IMR-90 (cell line): ENCODE results near the gene RHOU. TPM values are rescaled to one million over a fixed set of nuclear protein-coding genes. Genes with fewer than 3 reads are reported as not detected.

Experiments
- ATAC-seq: fragments of 200-7000 bp; cut with Tn5 transposase; 2 replicates; pipeline ENCODE4 v1.9.1; 2020; ENCODE audit warnings: low read depth, mild to moderate bottlenecking, moderate library complexity
- BruUV-seq: library from RNA; stranded (reverse); fragments of 400-500 nt; replicated peaks from 2 replicates; lab custom pipeline; 2021; lab: Mats Ljungman, UMichigan
- CTCF ChIA-PET: fragments of 300-600 bp; formaldehyde crosslinking; extraction: SDS; loops from one replicate; lab custom pipeline; 2021; ENCODE audit warnings: antibody characterized with exemption; lab: Yijun Ruan, JAX
- POLR2A ChIA-PET: fragments of 300-600 bp; sonication (Branson Sonifier 250); formaldehyde crosslinking; loops from one replicate; lab custom pipeline; 2022; ENCODE audit warnings: antibody characterized with exemption; ENCODE audit not compliant: unreplicated experiment; lab: Charles Lee
- DNase-seq: peaks from one replicate; pipeline ENCODE4 v3.0.0; 2013
- H2AFZ ChIP-seq: replicated peaks from 2 replicates; pipeline ENCODE3; 2013; ENCODE audit warnings: low read length, mild to moderate bottlenecking; ENCODE audit not compliant: poor library complexity
- H2AK5ac ChIP-seq: 2 replicates; pipeline ENCODE4 v1.6.1; 2013; ENCODE audit warnings: low read depth, low read length, inconsistent platforms
- H2AK9ac ChIP-seq: replicated peaks from 2 replicates; pipeline ENCODE3; 2013; ENCODE audit warnings: mild to moderate bottlenecking, low read depth, low read length, moderate library complexity; ENCODE audit not compliant: poor library complexity
- H2BK120ac ChIP-seq: 2 replicates; pipeline ENCODE4 v1.6.1; 2013; ENCODE audit warnings: low read depth, low read length, inconsistent platforms
- H2BK15ac ChIP-seq: 3 replicates; pipeline ENCODE4 v1.6.1; 2013; ENCODE audit warnings: low read depth, low read length, inconsistent platforms
- H2BK20ac ChIP-seq: 2 replicates; pipeline ENCODE4 v1.6.1; 2013; ENCODE audit warnings: low read depth, mild to moderate bottlenecking, inconsistent platforms, low read length, moderate library complexity
- H2BK5ac ChIP-seq: 2 replicates; pipeline ENCODE4 v1.6.1; 2013; ENCODE audit warnings: mild to moderate bottlenecking, low read depth, low read length, inconsistent platforms; ENCODE audit not compliant: poor library complexity, severe bottlenecking
- H3K14ac ChIP-seq: replicated peaks from 2 replicates; pipeline ENCODE4 v1.6.1; 2013; ENCODE audit warnings: low read depth, low read length, inconsistent platforms
- H3K18ac ChIP-seq: 2 replicates; pipeline ENCODE4 v1.6.1; 2013; ENCODE audit warnings: low read depth, low read length, control low read depth
- H3K23ac ChIP-seq: 2 replicates; pipeline ENCODE4 v1.6.1; 2013; ENCODE audit warnings: low read depth, low read length, inconsistent platforms
- H3K27ac ChIP-seq: 2 replicates; pipeline ENCODE4 v1.5.1; 2013; ENCODE audit warnings: mild to moderate bottlenecking, control low read depth, low read length; ENCODE audit not compliant: insufficient read depth
- H3K27me3 ChIP-seq: 2 replicates; pipeline ENCODE4 v1.6.1; 2013; ENCODE audit warnings: low read length; ENCODE audit not compliant: control insufficient read depth, insufficient read depth
- H3K36me3 ChIP-seq: 2 replicates; pipeline ENCODE4 v1.6.1; 2013; ENCODE audit warnings: low read length, mixed read lengths; ENCODE audit not compliant: control insufficient read depth, insufficient read depth
- H3K4ac ChIP-seq: 2 replicates; pipeline ENCODE4 v1.6.1; 2013; ENCODE audit warnings: low read depth, low read length, inconsistent platforms
- H3K4me1 ChIP-seq: 2 replicates; pipeline ENCODE4 v1.6.1; 2013; ENCODE audit warnings: low read length, mixed read lengths; ENCODE audit not compliant: control insufficient read depth, insufficient read depth
- H3K4me2 ChIP-seq: 2 replicates; pipeline ENCODE4 v1.6.1; 2013; ENCODE audit warnings: low read depth, mild to moderate bottlenecking, control low read depth, low read length, moderate library complexity
- H3K4me3 ChIP-seq: 2 replicates; pipeline ENCODE4 v1.5.1; 2013; ENCODE audit warnings: low read depth, mild to moderate bottlenecking, control low read depth, low read length, moderate library complexity; ENCODE audit not compliant: insufficient read depth
- H3K56ac ChIP-seq: 2 replicates; pipeline ENCODE4 v1.6.1; 2013; ENCODE audit warnings: low read length, inconsistent platforms; ENCODE audit not compliant: insufficient read depth; ENCODE audit errors: extremely low read depth
- H3K79me1 ChIP-seq, 2 experiments: 2 replicates each; pipeline ENCODE4 v1.6.1; 2013; ENCODE audit warnings: low read length in 2 of 2, inconsistent platforms in 1 of 2, low read depth in 1 of 2
- H3K9ac ChIP-seq: 2 replicates; pipeline ENCODE4 v1.6.1; 2013; ENCODE audit warnings: low read depth, low read length, control low read depth
- H3K9me1 ChIP-seq: 2 replicates; pipeline ENCODE4 v1.6.1; 2013; ENCODE audit warnings: low read length, inconsistent platforms; ENCODE audit not compliant: insufficient read depth
- H3K9me3 ChIP-seq: 2 replicates; pipeline ENCODE4 v1.6.1; 2013; ENCODE audit warnings: low read length; ENCODE audit not compliant: control insufficient read depth, insufficient read depth
- H4K20me1 ChIP-seq: 2 replicates; pipeline ENCODE4 v1.6.1; 2013; ENCODE audit warnings: low read length, inconsistent platforms; ENCODE audit not compliant: insufficient read depth
- H4K5ac ChIP-seq: 2 replicates; pipeline ENCODE4 v1.6.1; 2013; ENCODE audit warnings: mild to moderate bottlenecking, low read depth, low read length, control low read depth
- H4K8ac ChIP-seq, 2 experiments: 2 replicates each; pipeline ENCODE4 v1.6.1; 2013; ENCODE audit warnings: low read depth in 2 of 2, low read length in 2 of 2, control low read depth in 1 of 2, inconsistent platforms in 1 of 2
- H4K91ac ChIP-seq: 2 replicates; pipeline ENCODE4 v1.6.1; 2013; ENCODE audit warnings: low read depth, low read length, inconsistent platforms; ENCODE audit not compliant: insufficient read depth
- BHLHE40 ChIP-seq: fragments of 150-350 bp; IDR thresholded peaks from 2 replicates; pipeline ENCODE4 v1.6.1; 2016; ENCODE audit warnings: mild to moderate bottlenecking, low read depth, low read length
- CEBPB ChIP-seq: IDR thresholded peaks from 2 replicates; pipeline ENCODE4 v1.6.1; 2012; ENCODE audit warnings: low read depth, low read length, improper control_type of control experiment
- CHD1 ChIP-seq: IDR thresholded peaks from 2 replicates; pipeline ENCODE4 v1.6.1; 2012; ENCODE audit warnings: low read depth, low read length, improper control_type of control experiment
- FOS ChIP-seq: fragments of 150-350 bp; IDR thresholded peaks from 2 replicates; pipeline ENCODE4 v1.6.1; 2016; ENCODE audit warnings: low read depth, low read length
- MAFK ChIP-seq: IDR thresholded peaks from 2 replicates; pipeline ENCODE4 v1.6.1; 2012; ENCODE audit warnings: low read depth, low read length, improper control_type of control experiment
- MAZ ChIP-seq: IDR thresholded peaks from 2 replicates; pipeline ENCODE4 v1.6.1; 2012; ENCODE audit warnings: low read depth, mild to moderate bottlenecking, low read length, improper control_type of control experiment, moderate library complexity, borderline replicate concordance
- MXI1 ChIP-seq: IDR thresholded peaks from 2 replicates; pipeline ENCODE4 v1.6.1; 2012; ENCODE audit warnings: low read depth, mild to moderate bottlenecking, low read length, moderate library complexity, borderline replicate concordance
- NFE2L2 ChIP-seq: fragments of 150-350 bp; IDR thresholded peaks from 2 replicates; pipeline ENCODE4 v1.6.1; 2016; ENCODE audit warnings: low read depth, mild to moderate bottlenecking, low read length
- POLR2A ChIP-seq: IDR thresholded peaks from 2 replicates; pipeline ENCODE4 v1.6.1; 2012; ENCODE audit warnings: mild to moderate bottlenecking, low read depth, low read length
- RAD21 ChIP-seq: IDR thresholded peaks from 2 replicates; pipeline ENCODE4 v1.6.1; 2012; ENCODE audit warnings: low read length, improper control_type of control experiment
- RCOR1 ChIP-seq: IDR thresholded peaks from 2 replicates; pipeline ENCODE4 v1.6.1; 2012; ENCODE audit warnings: mild to moderate bottlenecking, low read length, improper control_type of control experiment; ENCODE audit not compliant: insufficient replicate concordance
- RFX5 ChIP-seq: IDR thresholded peaks from 2 replicates; pipeline ENCODE4 v1.8.0; 2012; ENCODE audit warnings: low read depth, mild to moderate bottlenecking, low read length, moderate library complexity
- SMC3 ChIP-seq: fragments of 150-350 bp; IDR thresholded peaks from 2 replicates; pipeline ENCODE4 v1.6.1; 2016; ENCODE audit warnings: low read depth, mild to moderate bottlenecking, antibody characterized with exemption, low read length, moderate library complexity
- WGBS, 2 experiments: methylation state at CpG; one replicate each; pipeline versions ENCODE4 v1.1.5 to v1.1.7; 2013; ENCODE audit warnings: missing lambda C conversion rate in 2 of 2; ENCODE audit not compliant: insufficient read length in 1 of 2; ENCODE audit errors: extremely low coverage in 2 of 2; 5-methylcytosine and 5-hydroxymethylcytosine counted together
- dilution Hi-C: fragments of 300-500 bp; cut with HindIII; formaldehyde crosslinking; loops from one replicate; pipeline ENCODE4 v1.14.3; 2018; ENCODE audit warnings: low sequenced_read_pairs; ENCODE audit not compliant: unreplicated experiment
- in situ Hi-C: fragments of 300-500 bp; cut with MboI; formaldehyde crosslinking; loops from 3 replicates; pipeline ENCODE4 v1.14.3; 2019; ENCODE audit warnings: low sequenced_read_pairs, inconsistent platforms, mixed read lengths
- intact Hi-C: fragments of 100-400 bp; cut with micrococcal nuclease; formaldehyde crosslinking; loops from 2 replicates; pipeline ENCODE4 v1.10.0; 2022
- polyA plus RNA-seq, 3 experiments: library from polyadenylated mRNA; depleted of rRNA; stranded (reverse); fragments of >200 nt; gene quantifications; 2 replicates each; pipeline ENCODE4 v1.2.3, GENCODE V29; 2012; ENCODE audit warnings: low replicate concordance in 1 of 3
- total RNA-seq: library from RNA; depleted of rRNA; stranded (reverse); fragments of >200 nt; gene quantifications from 2 replicates; pipeline ENCODE4 v1.2.3, GENCODE V29; 2012
- TF ChIP-seq, protein P1 (sequence below): fragments of 150-350 bp; IDR thresholded peaks from 2 replicates; pipeline ENCODE4 v1.6.1; 2017; ENCODE audit warnings: mild to moderate bottlenecking, antibody characterized with exemption, low read length, low read depth
- TF ChIP-seq, protein P2 (sequence below): fragments of 150-350 bp; IDR thresholded peaks from 2 replicates; pipeline ENCODE4 v1.6.1; 2016; ENCODE audit warnings: low read depth, mild to moderate bottlenecking, low read length, moderate library complexity, borderline replicate concordance
- TF ChIP-seq, protein P3 (sequence below): conservative IDR thresholded peaks from 2 replicates; pipeline ENCODE4 v1.5.1; 2012; ENCODE audit warnings: mild to moderate bottlenecking, low read depth, low read length, improper control_type of control experiment

RHOU gene
- total and polyA plus RNA-seq, 2 of the 4 experiments (the other 2 are of a cell fraction) = 0.44 to 0.72 TPM

DNA sequence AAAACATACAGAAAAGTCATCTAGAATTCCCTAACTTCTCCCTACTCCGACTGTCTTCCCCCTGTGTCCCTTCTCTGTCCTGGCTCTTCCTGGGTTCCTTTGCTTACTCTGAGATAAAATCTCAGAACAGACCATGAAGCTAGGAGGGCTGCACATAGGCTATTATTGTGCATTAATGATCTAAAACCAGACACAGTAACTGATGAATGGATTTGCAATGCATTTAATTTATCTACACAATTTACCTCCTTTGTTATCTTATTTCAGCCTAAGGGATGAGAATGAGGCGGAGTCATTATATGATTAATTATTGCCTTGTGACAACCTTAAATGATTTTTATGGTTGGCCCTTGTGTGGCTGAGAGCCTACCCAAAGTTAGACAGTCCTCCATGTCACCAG lies 14.5 kb downstream of the RHOU start:
- no peak overlapping the region for H2BK20ac ChIP-seq
- DNase-seq = no peak
- H2BK120ac ChIP-seq = no peak overlapping the region
- H2AK5ac ChIP-seq = no peak overlapping the region
- no peak overlapping the region for H3K14ac ChIP-seq
- H4K20me1 ChIP-seq = no peaks in the 10 kb centered on the region
- TF ChIP-seq SMC3 (no peak), NFE2L2 (no peak), BHLHE40 (no peak), RAD21 (no peak), MXI1 (no peak), MAFK (no peak), POLR2A (no peak), RFX5 (no peak), FOS (no peak), MAZ (no peak), CEBPB (no peak), CHD1 (no peak), RCOR1 (no peak)
- TF ChIP-seq, protein P1, sequence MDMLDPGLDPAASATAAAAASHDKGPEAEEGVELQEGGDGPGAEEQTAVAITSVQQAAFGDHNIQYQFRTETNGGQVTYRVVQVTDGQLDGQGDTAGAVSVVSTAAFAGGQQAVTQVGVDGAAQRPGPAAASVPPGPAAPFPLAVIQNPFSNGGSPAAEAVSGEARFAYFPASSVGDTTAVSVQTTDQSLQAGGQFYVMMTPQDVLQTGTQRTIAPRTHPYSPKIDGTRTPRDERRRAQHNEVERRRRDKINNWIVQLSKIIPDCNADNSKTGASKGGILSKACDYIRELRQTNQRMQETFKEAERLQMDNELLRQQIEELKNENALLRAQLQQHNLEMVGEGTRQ = no peak
- TF ChIP-seq, protein P2, sequence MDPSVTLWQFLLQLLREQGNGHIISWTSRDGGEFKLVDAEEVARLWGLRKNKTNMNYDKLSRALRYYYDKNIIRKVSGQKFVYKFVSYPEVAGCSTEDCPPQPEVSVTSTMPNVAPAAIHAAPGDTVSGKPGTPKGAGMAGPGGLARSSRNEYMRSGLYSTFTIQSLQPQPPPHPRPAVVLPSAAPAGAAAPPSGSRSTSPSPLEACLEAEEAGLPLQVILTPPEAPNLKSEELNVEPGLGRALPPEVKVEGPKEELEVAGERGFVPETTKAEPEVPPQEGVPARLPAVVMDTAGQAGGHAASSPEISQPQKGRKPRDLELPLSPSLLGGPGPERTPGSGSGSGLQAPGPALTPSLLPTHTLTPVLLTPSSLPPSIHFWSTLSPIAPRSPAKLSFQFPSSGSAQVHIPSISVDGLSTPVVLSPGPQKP = no peak
- TF ChIP-seq, protein P3, sequence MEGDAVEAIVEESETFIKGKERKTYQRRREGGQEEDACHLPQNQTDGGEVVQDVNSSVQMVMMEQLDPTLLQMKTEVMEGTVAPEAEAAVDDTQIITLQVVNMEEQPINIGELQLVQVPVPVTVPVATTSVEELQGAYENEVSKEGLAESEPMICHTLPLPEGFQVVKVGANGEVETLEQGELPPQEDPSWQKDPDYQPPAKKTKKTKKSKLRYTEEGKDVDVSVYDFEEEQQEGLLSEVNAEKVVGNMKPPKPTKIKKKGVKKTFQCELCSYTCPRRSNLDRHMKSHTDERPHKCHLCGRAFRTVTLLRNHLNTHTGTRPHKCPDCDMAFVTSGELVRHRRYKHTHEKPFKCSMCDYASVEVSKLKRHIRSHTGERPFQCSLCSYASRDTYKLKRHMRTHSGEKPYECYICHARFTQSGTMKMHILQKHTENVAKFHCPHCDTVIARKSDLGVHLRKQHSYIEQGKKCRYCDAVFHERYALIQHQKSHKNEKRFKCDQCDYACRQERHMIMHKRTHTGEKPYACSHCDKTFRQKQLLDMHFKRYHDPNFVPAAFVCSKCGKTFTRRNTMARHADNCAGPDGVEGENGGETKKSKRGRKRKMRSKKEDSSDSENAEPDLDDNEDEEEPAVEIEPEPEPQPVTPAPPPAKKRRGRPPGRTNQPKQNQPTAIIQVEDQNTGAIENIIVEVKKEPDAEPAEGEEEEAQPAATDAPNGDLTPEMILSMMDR = no peak
- H3K4me2 ChIP-seq = no peak overlapping the region
- no peak overlapping the region for H3K27ac ChIP-seq
- peaks cover 20% of the 10 kb centered on the region for H3K27me3 ChIP-seq
- H4K5ac ChIP-seq = no peak overlapping the region
- no peak overlapping the region for H3K56ac ChIP-seq
- ChIA-PET CTCF (interaction anchor here (1.3 kb wide), 1 partner anchor 15 kb away, joined by 3 read pairs; no protein-coding TSS in a partner anchor), POLR2A (no interaction called here)
- no peak overlapping the region for H2BK15ac ChIP-seq
- H3K4ac ChIP-seq = no peak overlapping the region
- no peak overlapping the region for H2BK5ac ChIP-seq
- H4K8ac ChIP-seq = no peak overlapping the region
- no peaks in the 10 kb centered on the region for H3K9me3 ChIP-seq
- WGBS, 2 experiments = no CpG with 5 or more reads among the region's 2 CpGs
- H4K91ac ChIP-seq = no peak overlapping the region
- H3K9me1 ChIP-seq = no peaks in the 10 kb centered on the region
- ATAC-seq = no peak
- no peak overlapping the region for H3K18ac ChIP-seq
- no peak overlapping the region for H3K23ac ChIP-seq
- no peak overlapping the region for H2AFZ ChIP-seq
- H3K4me3 ChIP-seq = no peak overlapping the region
- no peak overlapping the region for H2AK9ac ChIP-seq
- no peak overlapping the region for H3K9ac ChIP-seq
- peaks cover 10% of the 10 kb centered on the region; the same call in 1 of the 2 replicates for H3K36me3 ChIP-seq
- in situ Hi-C loops (no loop called here), intact Hi-C loops (no loop called here), dilution Hi-C loops (no loop called here)
- BruUV-seq = no TSS peak
- H3K4me1 ChIP-seq = no peaks in the 10 kb centered on the region
- no peaks in the 10 kb centered on the region for H3K79me1 ChIP-seq
